GM18526 (cell line): ENCODE results near the gene GPAM.

Source experiments
- POLR2A ChIP-seq: IDR thresholded peaks from 3 replicates; pipeline ENCODE4 v1.6.1; 2011; ENCODE audit not compliant: insufficient read length; ENCODE audit errors: extremely low read depth

Gene GPAM

GRCh38 chr10:112201334-112201733 is 17.8 kb upstream of the GPAM start:
- no peak for TF ChIP-seq POLR2A

GRCh38 chr10:112195224-112195623 is 11.7 kb upstream of the GPAM start:
- TF ChIP-seq POLR2A = no peak

- no peak for TF ChIP-seq POLR2A
Observed at GRCh38 chr10:112191791-112192190, 8.2 kb upstream of the GPAM start.

- TF ChIP-seq POLR2A = no peak
Observed at GRCh38 chr10:112191041-112191590, 7.6 kb upstream of the GPAM start.

- TF ChIP-seq POLR2A = no peak
Observed at GRCh38 chr10:112189465-112189864, 5.9 kb upstream of the GPAM start.

GRCh38 chr10:112187527-112187926 is 4.0 kb upstream of the GPAM start:
- TF ChIP-seq POLR2A = no peak

- no peak for TF ChIP-seq POLR2A
Observed at GRCh38 chr10:112185959-112186358, 2.4 kb upstream of the GPAM start.

GRCh38 chr10:112184379-112184778 is 814 bp upstream of the GPAM start:
- no peak for TF ChIP-seq POLR2A

- TF ChIP-seq POLR2A = no peak
Observed at GRCh38 chr10:112184052-112184371, 447 bp upstream of the GPAM start.

- TF ChIP-seq POLR2A = no peak
Observed at GRCh38 chr10:112182784-112183328, 709 bp downstream of the GPAM start.

- TF ChIP-seq POLR2A = no peak
Observed at GRCh38 chr10:112177247-112177646, 6.3 kb downstream of the GPAM start.

GRCh38 chr10:112176543-112176942 is 7.0 kb downstream of the GPAM start:
- TF ChIP-seq POLR2A = no peak

GRCh38 chr10:112175409-112175808 is 8.2 kb downstream of the GPAM start:
- TF ChIP-seq POLR2A = no peak

- no peak for TF ChIP-seq POLR2A
Observed at GRCh38 chr10:112173206-112173605, 10.4 kb downstream of the GPAM start.

GRCh38 chr10:112168733-112169132 is 14.8 kb downstream of the GPAM start:
- TF ChIP-seq POLR2A = no peak

- no peak for TF ChIP-seq POLR2A
Observed at GRCh38 chr10:112166800-112167199, 16.8 kb downstream of the GPAM start.

- no peak for TF ChIP-seq POLR2A
Observed at GRCh38 chr10:112161757-112162518, 21.6 kb downstream of the GPAM start.
